Measurements from ENCODE around the gene ROBO4. TPM values are rescaled to one million over a fixed set of nuclear protein-coding genes. Genes with fewer than 3 reads are reported as not detected.

Gene ROBO4
- total and polyA plus RNA-seq, 9 of the 15 experiments (the other 6 are each of a cell fraction or from before 2014, with no cell fraction given) = not detected

DNA sequence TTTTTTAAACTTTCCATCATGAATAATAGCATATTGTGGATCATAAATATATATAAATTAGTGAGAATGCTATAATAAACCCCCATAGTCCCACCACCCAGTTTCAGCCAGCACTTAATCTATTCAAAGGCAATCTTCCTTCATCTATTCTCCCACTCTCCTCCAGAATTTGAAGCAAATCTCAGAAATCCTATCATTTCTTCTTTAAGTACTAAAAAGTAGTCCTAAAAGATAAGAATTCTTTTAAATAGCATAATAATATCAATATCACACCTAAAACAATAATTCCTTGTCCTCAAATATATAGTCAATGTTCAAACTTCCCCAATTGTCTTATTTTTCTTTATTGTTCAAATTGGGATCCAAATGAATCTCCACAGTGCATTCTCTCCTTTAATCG is 57.0 kb downstream of the ROBO4 start (continued):
- TF ChIP-seq, protein P1, sequence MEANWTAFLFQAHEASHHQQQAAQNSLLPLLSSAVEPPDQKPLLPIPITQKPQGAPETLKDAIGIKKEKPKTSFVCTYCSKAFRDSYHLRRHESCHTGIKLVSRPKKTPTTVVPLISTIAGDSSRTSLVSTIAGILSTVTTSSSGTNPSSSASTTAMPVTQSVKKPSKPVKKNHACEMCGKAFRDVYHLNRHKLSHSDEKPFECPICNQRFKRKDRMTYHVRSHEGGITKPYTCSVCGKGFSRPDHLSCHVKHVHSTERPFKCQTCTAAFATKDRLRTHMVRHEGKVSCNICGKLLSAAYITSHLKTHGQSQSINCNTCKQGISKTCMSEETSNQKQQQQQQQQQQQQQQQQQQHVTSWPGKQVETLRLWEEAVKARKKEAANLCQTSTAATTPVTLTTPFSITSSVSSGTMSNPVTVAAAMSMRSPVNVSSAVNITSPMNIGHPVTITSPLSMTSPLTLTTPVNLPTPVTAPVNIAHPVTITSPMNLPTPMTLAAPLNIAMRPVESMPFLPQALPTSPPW (CRISPR knock-in tag; IDR thresholded peaks at IDR 0.05) = no peak
- no peak for TF ChIP-seq E2F3 (CRISPR knock-in tag; IDR thresholded peaks at IDR 0.05)
- no peak for TF ChIP-seq ZNF263 (CRISPR knock-in tag; IDR thresholded peaks at IDR 0.05; ENCODE audit: borderline replicate concordance)
- TF ChIP-seq HDAC8 (tag; IDR thresholded peaks at IDR 0.05) = no peak
- TF ChIP-seq, protein P2, sequence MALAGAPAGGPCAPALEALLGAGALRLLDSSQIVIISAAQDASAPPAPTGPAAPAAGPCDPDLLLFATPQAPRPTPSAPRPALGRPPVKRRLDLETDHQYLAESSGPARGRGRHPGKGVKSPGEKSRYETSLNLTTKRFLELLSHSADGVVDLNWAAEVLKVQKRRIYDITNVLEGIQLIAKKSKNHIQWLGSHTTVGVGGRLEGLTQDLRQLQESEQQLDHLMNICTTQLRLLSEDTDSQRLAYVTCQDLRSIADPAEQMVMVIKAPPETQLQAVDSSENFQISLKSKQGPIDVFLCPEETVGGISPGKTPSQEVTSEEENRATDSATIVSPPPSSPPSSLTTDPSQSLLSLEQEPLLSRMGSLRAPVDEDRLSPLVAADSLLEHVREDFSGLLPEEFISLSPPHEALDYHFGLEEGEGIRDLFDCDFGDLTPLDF (CRISPR knock-in tag; IDR thresholded peaks at IDR 0.05) = no peak
- TF ChIP-seq ARID1B (IDR thresholded peaks at IDR 0.05) = no peak
- TF ChIP-seq, protein P3, sequence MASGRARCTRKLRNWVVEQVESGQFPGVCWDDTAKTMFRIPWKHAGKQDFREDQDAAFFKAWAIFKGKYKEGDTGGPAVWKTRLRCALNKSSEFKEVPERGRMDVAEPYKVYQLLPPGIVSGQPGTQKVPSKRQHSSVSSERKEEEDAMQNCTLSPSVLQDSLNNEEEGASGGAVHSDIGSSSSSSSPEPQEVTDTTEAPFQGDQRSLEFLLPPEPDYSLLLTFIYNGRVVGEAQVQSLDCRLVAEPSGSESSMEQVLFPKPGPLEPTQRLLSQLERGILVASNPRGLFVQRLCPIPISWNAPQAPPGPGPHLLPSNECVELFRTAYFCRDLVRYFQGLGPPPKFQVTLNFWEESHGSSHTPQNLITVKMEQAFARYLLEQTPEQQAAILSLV (tag; IDR thresholded peaks at IDR 0.05) = no peak
- TF ChIP-seq NCOA2 (IDR thresholded peaks at IDR 0.05; ENCODE audit: partially characterized antibody in 2 of 2) = no peak

Data from K562 (cell line).